Stimulated activated CD4-positive, alpha-beta T cell treated with anti-CD3 and anti-CD28 coated beads, Interleukin-1b, Interleukin-23, amount 100 ng/mL, for 24 hours (primary cell): Measurements from ENCODE around the gene FOXJ1.

ENCODE experiments used
- DNase-seq, 4 experiments: peaks; one replicate each; pipeline ENCODE4 v3.0.0-alpha.2; 2020; ENCODE audit warnings: low read depth in 4 of 4, low spot score in 1 of 4

The FOXJ1 gene

DNA sequence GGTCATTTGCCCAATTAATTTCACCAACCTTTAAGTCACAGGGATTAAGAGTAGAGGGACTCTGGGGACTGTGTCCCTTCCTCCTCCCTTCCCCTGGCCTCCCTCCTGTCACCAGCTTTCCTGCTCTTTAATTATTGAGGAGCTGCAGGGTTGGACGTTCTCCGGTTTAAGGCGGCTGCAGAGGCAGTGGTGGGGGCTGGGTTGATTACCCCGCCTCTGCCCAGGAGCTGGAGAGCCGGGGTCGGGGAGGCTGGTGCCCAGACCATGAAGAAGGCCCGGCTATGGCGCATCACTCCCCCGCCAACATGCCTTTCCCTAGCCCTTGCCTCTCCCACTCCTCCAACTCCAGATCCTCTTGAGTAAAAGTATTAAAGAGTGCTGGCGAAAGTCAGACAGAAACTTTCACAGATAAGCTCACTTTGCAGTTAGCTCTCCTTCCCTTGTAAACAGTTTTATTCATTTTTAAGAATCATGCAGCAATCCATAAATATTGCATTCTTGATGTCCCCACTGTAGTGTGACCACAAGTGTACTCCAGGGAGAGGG is 1.1 kb upstream of the FOXJ1 start:
- no peak for DNase-seq

GRCh38 chr17:76140661-76141211 is 309 bp downstream of the FOXJ1 start:
- no peak for DNase-seq

DNA sequence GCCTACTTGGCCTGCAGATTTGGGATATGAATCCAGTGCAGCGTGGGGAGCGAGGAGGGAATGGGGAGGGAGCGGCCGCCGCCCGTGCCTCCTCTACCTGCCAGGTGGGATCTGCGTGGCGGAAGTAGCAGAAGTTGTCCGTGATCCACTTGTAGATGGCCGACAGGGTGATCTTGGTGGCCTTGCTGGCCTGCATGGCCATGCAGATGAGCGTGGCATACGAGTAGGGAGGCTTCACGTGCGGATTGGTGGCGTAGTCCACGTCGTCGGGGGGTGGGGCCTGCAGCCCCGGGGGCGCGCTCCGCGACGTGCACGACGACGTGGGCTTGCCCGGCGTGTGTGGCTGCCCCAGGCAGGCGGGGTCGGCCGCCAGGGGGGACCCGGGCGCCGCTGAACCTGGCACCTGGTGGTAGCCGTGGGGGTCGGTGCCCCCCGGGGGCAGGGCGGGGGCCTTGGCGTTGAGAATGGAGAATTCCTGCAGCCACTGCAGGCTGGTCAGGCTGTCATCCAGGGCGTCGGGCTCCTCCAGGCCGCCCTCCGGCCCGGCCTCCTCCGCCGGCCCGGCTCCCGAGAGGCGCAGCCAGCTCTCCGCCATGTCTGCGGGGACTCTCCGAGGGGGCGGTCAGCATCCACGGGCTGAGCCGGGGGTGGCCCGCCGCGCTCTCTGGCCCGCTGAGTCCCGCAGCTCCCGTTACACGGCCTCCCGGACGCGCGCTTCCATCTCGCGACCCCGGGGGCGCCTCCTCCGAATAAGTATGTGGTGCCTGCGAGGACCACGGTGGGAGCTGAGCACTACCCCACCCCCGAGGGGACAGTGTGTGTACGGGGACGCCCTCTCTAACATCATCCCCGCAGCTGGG is 1.0 kb downstream of the FOXJ1 start:
- DNase-seq = no peak

GRCh38 chr17:76138896-76139752 is 1.9 kb downstream of the FOXJ1 start:
- no peak for DNase-seq

- DNase-seq = no peak
These were observed 2.7 kb downstream of the FOXJ1 start for GRCh38 chr17:76138234-76138895.

- DNase-seq = no peak
These were observed 3.5 kb downstream of the FOXJ1 start for GRCh38 chr17:76137351-76138233.

- no peak for DNase-seq
These were observed 4.1 kb downstream of the FOXJ1 start for GRCh38 chr17:76137001-76137350.

- DNase-seq = no peak
These were observed 4.6 kb downstream of the FOXJ1 start for GRCh38 chr17:76136276-76137000.

DNA sequence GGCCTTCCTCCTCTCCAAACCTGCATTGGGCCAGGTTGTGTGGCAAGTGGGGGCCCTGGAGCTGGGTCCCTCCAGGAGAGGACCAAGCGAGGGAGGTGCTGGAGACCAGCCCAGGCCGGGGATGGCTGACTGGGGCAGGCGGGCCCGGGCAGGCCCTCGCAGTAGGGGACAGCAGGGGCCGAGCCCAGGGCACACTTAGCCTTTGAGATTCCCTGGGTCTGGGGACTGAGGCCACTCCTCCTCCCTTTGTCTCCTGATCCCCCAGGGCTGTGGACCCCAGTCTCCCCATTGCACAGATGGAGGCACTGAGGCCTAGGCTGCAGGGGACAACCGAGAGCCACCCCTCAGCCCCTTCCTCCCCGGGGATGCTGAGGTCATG is 5.2 kb downstream of the FOXJ1 start:
- DNase-seq = no peak

DNA sequence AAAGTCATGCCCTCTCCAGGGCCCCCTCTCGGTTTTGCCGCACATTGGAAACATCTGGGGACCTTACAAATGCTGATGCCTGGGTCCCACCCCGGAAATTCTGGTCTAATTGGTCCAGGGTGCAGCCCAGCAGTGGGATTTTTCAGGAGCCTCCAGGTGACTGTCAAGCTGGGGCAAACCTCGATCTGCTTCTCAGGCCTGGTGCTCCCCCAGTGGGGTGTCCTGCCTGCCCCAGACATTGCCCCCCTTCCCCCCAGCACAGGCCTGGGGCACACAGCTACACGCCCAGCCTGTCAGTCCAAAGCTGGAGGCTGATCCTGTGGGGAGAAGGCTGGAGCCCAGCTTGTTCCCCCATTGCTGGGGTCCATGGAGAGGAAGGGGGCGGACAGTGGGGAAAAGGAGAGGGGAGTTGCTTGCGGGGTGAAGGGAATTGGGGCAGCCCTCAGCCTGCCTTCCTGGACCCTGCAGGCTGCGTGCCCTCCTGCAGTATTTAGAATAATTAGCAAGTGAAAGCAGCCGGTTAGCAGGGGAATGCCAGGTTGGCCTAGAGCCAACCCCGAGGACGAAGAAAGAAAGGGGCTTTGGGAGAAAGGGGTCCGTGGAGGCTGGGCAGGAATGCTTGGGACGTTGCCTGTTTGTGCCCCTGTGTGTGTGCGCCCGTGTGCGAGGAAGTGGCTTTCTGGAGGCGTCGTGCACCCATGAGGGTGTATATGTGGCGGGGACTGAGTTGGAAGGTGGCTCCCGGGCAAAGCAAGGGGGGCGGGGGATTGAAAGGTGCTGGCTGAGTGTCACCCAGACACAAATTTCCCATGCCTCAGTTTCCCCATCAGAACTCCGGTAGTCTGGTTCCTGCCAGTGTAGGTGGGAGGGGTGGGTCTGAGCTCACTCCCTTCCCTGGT is 5.9 kb downstream of the FOXJ1 start:
- no peak for DNase-seq

DNA sequence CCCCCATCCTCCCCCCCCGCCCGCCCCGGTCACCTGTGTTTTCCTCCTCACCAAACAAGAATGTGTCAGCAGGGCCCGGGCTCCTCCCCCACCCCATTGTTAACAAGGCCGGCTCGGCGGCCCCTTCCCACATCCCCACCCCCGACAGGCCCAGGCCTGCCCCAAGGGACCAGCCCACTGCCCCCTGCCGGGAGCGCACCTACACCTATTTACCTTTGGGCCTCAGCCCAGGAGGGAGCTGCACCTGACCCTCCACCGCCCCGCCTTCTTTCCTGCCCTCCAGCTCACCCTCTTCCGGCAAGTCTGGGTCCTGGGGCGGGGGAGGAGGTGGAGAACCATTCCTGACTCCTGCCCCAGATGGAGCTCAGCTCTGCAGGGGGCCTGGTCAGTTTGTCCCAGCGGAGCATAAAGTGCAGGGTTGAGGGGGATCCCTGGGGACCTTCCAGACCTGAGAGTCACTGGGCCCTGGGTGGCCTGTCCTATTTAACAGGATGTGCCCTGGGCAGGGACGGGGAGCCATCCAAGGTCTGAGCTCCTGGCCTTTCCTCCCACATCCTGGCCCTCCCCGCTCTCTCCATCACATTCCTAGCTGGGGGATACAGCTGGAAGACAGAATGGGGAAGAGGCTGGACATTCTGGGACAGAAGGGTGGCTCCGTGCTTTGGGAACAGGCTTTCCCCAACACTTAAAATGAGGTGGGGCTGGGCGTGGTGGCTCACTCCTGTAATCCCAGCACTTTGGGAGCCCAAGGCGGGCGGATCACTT is 8.3 kb downstream of the FOXJ1 start:
- no peak for DNase-seq

DNA sequence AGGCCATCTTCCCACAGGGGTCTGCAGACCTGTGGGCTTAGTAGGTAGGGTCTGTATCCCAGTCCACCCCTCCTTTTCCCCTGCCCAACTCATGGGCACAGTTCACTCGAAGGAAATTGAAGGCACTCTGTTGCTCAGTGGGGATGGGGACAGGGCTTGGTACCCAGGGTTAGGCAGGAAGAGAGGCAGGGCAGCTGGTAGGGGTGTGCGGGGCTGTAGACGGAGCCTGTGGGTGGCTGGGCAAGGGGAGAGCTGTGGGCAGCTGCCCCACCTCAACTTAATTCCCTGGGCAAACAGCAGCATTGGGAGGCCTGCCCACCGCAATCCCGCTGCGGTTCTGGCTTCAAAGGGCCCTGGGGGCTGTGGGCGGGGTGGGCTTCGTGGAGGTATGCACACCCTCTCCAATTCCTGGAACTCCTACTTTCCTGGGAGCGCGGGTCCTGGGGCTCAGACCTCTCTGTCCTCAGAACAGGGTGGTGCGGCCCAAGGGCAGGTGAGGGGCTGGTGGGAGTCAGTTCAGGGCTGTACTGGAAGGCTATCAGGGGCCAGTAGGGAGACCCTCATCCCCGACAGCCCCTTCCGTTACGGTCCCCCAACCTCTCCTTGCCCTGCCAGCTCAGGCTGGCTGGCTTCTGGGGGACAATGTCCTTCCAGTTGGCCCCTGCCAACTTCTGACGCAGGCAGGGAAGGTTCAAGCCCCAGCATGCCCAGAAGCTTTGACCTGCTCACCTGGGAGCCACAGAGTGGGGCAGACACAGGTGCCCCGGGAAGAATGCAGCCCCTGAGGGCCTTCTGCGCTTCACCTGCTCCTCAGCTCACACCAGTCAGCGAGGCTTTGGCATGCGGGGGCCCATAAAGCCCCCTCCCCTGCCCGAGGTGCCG is 9.1 kb downstream of the FOXJ1 start:
- DNase-seq = no peak

DNA sequence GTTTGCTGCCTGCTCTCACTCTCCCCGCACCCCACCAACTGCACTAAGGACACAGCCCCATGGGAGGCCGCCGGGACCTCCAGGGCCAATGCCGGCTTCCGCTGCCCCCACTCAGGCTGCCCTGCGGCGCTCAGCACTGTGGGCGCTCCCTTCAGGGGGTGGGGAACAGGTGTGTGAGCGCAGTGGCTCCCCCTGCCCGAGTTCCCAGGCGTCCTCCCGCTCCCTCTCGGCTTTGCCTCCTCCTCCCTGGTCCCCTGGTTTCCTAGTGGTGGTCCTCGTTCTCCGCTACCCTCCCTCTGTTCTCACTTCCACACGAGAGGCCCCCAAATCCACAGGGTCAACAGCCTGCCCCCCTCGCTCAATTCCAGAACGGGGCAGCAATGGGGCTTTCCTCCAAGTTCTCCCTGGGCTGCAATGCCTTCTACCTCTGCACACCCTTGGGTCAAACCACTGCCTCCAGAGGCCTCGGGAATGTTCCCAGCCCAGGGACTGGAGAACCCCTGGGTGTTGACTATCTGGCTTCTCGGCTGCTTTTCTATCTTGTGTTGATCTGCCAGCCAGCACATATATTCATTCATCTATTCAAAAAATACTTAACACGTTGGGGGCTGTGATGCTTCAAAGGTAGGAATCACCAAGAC is 9.9 kb downstream of the FOXJ1 start:
- DNase-seq = no peak

DNA sequence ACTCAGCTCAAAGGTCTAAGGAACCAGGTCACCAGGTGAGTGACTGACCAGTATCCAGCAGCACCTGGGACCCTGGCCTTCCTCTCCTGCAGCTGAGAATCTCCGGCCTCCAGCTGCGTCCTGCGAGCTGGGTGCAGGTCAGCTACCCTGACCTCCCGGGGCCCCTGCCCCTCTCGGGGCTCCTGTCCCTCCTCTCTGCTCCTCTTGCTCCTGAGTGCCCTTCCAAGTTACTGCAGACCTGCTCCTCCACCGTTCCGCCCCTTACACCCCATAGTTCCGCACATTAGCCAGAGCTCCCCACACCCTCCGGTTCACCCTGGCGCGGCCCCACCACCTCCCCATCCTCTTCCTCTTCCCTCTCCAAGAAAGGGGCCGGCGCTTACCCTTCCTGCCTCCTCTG is 10.6 kb downstream of the FOXJ1 start:
- DNase-seq = no peak

DNA sequence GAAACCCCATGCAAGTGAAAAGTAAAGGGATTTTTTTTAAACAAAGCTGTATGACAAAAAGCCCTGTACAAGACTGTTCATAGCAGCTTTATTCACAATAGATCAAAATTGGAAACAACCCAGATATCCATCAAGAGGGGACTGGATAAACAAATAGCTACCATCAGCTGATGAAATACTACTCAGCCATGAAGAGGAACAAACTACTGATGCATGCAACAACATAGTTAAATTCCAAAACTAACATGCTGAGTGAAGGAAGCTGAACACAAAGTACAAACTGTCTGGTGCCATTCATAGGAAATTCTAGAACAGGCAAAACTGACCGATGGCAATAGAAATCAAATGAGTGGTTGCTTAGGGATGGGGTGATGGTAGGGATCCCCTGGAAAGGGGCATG is 15.1 kb downstream of the FOXJ1 start:
- DNase-seq = no peak

GRCh38 chr17:76125391-76125675 is 15.7 kb downstream of the FOXJ1 start:
- no peak for DNase-seq
